ENCODE data around the gene SLC35E1. TPM values are rescaled to one million over a fixed set of nuclear protein-coding genes. Genes with fewer than 3 reads are reported as not detected.

Gene SLC35E1
- total RNA-seq, 1 experiment from 2014 or later = 35.8 TPM

DNA sequence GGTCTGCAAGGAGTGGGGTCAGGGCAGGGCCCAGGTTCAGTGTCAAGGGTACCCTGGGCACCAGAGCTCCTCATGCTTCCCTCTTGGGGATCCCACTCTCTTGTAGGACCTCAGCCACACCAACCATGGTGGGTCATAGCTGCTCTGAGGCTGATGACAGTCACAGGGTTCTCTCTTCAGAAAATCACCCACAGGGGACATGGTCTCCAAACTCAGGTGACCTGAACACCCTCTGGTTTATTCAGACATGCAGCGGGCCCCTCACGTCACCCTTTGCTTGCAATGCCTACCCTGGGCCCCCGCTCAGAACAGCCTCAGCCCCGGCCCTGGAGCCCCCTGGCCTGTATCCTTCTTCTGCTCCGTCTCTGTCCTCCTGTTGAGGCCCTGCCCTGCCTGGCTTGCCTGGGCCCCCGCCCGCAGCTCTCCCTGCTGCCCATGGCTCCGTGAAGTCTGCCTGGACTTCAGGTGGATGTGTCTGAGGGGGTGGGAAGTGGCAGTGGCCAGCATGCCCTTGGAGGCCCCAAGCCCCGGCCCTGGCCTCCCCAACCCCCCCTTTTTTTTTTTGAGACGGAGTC is 50.4 kb downstream of the SLC35E1 start:
- TF ChIP-seq, protein P1, sequence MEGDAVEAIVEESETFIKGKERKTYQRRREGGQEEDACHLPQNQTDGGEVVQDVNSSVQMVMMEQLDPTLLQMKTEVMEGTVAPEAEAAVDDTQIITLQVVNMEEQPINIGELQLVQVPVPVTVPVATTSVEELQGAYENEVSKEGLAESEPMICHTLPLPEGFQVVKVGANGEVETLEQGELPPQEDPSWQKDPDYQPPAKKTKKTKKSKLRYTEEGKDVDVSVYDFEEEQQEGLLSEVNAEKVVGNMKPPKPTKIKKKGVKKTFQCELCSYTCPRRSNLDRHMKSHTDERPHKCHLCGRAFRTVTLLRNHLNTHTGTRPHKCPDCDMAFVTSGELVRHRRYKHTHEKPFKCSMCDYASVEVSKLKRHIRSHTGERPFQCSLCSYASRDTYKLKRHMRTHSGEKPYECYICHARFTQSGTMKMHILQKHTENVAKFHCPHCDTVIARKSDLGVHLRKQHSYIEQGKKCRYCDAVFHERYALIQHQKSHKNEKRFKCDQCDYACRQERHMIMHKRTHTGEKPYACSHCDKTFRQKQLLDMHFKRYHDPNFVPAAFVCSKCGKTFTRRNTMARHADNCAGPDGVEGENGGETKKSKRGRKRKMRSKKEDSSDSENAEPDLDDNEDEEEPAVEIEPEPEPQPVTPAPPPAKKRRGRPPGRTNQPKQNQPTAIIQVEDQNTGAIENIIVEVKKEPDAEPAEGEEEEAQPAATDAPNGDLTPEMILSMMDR (conservative IDR thresholded peaks at IDR 0.05) = no peak
- DNase-seq = no peak
- Mint-ChIP-seq H3K9me3 (no peaks in the 10 kb centered on the region), H3K27ac (no peak overlapping the region), H3K27me3 (ENCODE audit: low read depth) (no peaks in the 10 kb centered on the region; the same call in 1 of the 2 replicates), H3K4me1 (no peaks in the 10 kb centered on the region), H3K4me3 (no peak overlapping the region), H3K36me3 (ENCODE audit: insufficient read depth in 1 of 3, low read depth in 3 of 3) (peaks cover 45 to 93% (median 85%) of the 10 kb centered on the region in 3 experiments; a peak in 6 of 7 replicates)
- H2BK12ac ChIP-seq (ENCODE audit: insufficient read length, low read depth, low read length) = no peak overlapping the region
- no peak overlapping the region for H3K56ac ChIP-seq (ENCODE audit: insufficient read length, low read depth, low read length)
- H3K4me2 ChIP-seq (ENCODE audit: insufficient read depth, insufficient read length, low read length) = no peak overlapping the region
- H3K27ac ChIP-seq (ENCODE audit: insufficient read length, low read depth, low read length) = no peak overlapping the region
- H3K9ac ChIP-seq (ENCODE audit: extremely low read depth, insufficient read length, low read length) = no peak overlapping the region
- no peak overlapping the region for H4K91ac ChIP-seq (ENCODE audit: insufficient read length, low read depth, low read length)
- no peak overlapping the region for H3T11ph ChIP-seq (ENCODE audit: low read length)
- H2AFZ ChIP-seq (ENCODE audit: low read length) = no peak overlapping the region
- no peak overlapping the region for H3K18ac ChIP-seq (ENCODE audit: insufficient read length, low read depth, low read length)
- H2BK120ac ChIP-seq (ENCODE audit: low read depth, low read length, poor library complexity, severe bottlenecking) = no peak overlapping the region
- no peaks in the 10 kb centered on the region for H3K79me2 ChIP-seq (ENCODE audit: insufficient read depth, low read length)
- no peak overlapping the region for H3K4ac ChIP-seq (ENCODE audit: low read depth, low read length)
- no peaks in the 10 kb centered on the region for H3K9me3 ChIP-seq (ENCODE audit: control insufficient read depth, low read depth, low read length)
- no peak overlapping the region for H4K5ac ChIP-seq (ENCODE audit: insufficient read length, low read depth, low read length)
- no peak overlapping the region for H3K14ac ChIP-seq (ENCODE audit: insufficient read depth, low read length)
- H2BK20ac ChIP-seq (ENCODE audit: low read depth, low read length, poor library complexity, severe bottlenecking) = no peak overlapping the region
- H3K23ac ChIP-seq (ENCODE audit: insufficient read length, low read depth, low read length) = no peak overlapping the region
- no CpG with 5 or more reads among the region's 10 CpGs for WGBS (ENCODE audit: extremely low coverage, insufficient read length, low lambda C conversion rate)
- no peak overlapping the region for H4K8ac ChIP-seq (replicated peaks; ENCODE audit: insufficient read length, low read depth, low read length)
- no peak overlapping the region for H2BK15ac ChIP-seq (ENCODE audit: low read depth, low read length)
- H3K79me1 ChIP-seq (ENCODE audit: insufficient read depth, low read depth, low read length, poor library complexity, severe bottlenecking) = no peaks in the 10 kb centered on the region
- H3K27me3 ChIP-seq (ENCODE audit: insufficient read depth, low read length) = no peaks in the 10 kb centered on the region
- no peak overlapping the region for H2AK5ac ChIP-seq (ENCODE audit: insufficient read length, low read length)
- peaks cover 3% of the 10 kb centered on the region for H4K20me1 ChIP-seq (ENCODE audit: control insufficient read depth, insufficient read depth, insufficient read length)
- no peak overlapping the region for H2BK5ac ChIP-seq (ENCODE audit: insufficient read length, low read length)
- H3K23me2 ChIP-seq (ENCODE audit: insufficient read length, low read depth, low read length, poor library complexity, severe bottlenecking) = no peaks in the 10 kb centered on the region
- no peaks in the 10 kb centered on the region for H3K4me1 ChIP-seq (ENCODE audit: insufficient read depth, low read length)
